Measurements from ENCODE around the gene TBC1D1. TPM values are rescaled to one million over a fixed set of nuclear protein-coding genes. Genes with fewer than 3 reads are reported as not detected.

TBC1D1 gene
- total and polyA plus RNA-seq, 2 of the 8 experiments (the other 6 are each of a cell fraction or from before 2014, with no cell fraction given) = 96.9 to 162 TPM

DNA sequence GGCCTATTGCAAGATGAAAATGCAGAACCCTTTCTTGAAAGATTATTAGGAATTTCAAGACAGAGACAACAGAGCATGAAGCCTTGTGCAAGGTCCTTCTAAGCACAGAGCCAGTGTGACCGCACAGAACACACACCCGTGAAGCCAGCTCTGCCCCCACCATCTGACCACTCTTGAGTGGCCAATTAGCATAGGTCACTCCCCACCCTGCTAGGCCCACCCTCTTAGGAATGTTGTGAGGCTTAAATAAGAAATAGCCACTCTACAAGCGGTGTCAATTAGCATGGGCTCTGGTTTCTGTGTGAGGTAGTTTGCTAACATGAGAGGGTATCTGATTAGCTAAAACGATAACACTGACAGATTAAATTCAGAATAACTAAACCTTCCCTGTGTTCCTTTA is 222.2 kb downstream of the TBC1D1 start:
- Histone ChIP-seq H2BK120ac (replicated peaks; ENCODE audit: low read depth, low read length) (no peak overlapping the region), H3K14ac (ENCODE audit: insufficient read length) (no peak overlapping the region), H3K36me3 (ENCODE audit: control insufficient read depth in 2 of 4, insufficient read depth in 4 of 4, low read length in 3 of 4) (peaks cover 0 to 18% (median 3%) of the 10 kb centered on the region in 4 experiments; a peak in 4 of 8 replicates), H3K18ac (ENCODE audit: extremely low read depth, low read length) (no peak overlapping the region), H3K4me2 (ENCODE audit: insufficient read depth in 1 of 2, low read depth in 2 of 2, low read length in 2 of 2) (0 out of 4 replicates have a peak overlapping the region, but pooled peaks of 1 of the 2 experiments have one; percentile 27), H3K27ac (ENCODE audit: low read depth, low read length) (no peak overlapping the region), H3K9ac (replicated peaks in 1 of 4; ENCODE audit: extremely low read depth in 1 of 4, low read depth in 3 of 4, low read length in 3 of 4) (no peak overlapping the region), H3K56ac (replicated peaks; ENCODE audit: insufficient read length, low read depth, low read length) (no peak overlapping the region), H2BK12ac (ENCODE audit: low read depth, low read length) (no peak overlapping the region), H3K9me3 (ENCODE audit: insufficient read depth in 2 of 2, low read depth in 1 of 2, low read length in 1 of 2) (no peaks in the 10 kb centered on the region), H3K27me3 (replicated peaks in 1 of 4; ENCODE audit: control insufficient read depth in 3 of 4, extremely low read depth in 1 of 4, insufficient read depth in 3 of 4, low read length in 3 of 4) (no peaks in the 10 kb centered on the region), H3K79me1 (ENCODE audit: low read depth, low read length) (no peaks in the 10 kb centered on the region), H3K4me3 (ENCODE audit: extremely low read depth in 1 of 4, insufficient read depth in 2 of 4, low read depth in 3 of 4, low read length in 4 of 4) (no peak overlapping the region), H3K23ac (ENCODE audit: insufficient read length) (no peak overlapping the region), H3K4me1 (replicated peaks in 1 of 4; ENCODE audit: control insufficient read depth in 3 of 4, insufficient read depth in 4 of 4, low read length in 3 of 4) (peaks cover 6 to 28% (median 15%) of the 10 kb centered on the region in 4 experiments; a peak in 5 of 7 replicates), H4K20me1 (replicated peaks in 1 of 2; ENCODE audit: control insufficient read depth in 1 of 2, insufficient read depth in 2 of 2, low read length in 2 of 2) (no peaks in the 10 kb centered on the region), H3K79me2 (ENCODE audit: control insufficient read depth in 1 of 2, insufficient read depth in 2 of 2, low read length in 2 of 2) (no peaks in the 10 kb centered on the region), H2BK20ac (ENCODE audit: low read length) (peak overlapping the region; percentile 88; the same call in 1 of the 2 replicates), H2BK15ac (ENCODE audit: low read length) (no peak overlapping the region; the same call in 1 of the 2 replicates), H3K23me2 (ENCODE audit: low read depth, low read length) (no peaks in the 10 kb centered on the region), H2AFZ (ENCODE audit: low read length) (no peak overlapping the region), H4K91ac (replicated peaks; ENCODE audit: insufficient read length, low read length) (no peak overlapping the region), H2BK5ac (ENCODE audit: low read depth, low read length) (peak overlapping the region; percentile 81; the same call in 1 of the 2 replicates), H4K5ac (ENCODE audit: insufficient read length, low read depth, low read length) (no peak overlapping the region), H2AK5ac (ENCODE audit: low read depth, low read length) (no peak overlapping the region), H4K8ac (ENCODE audit: extremely low read depth, insufficient read depth, low read length) (no peak overlapping the region), H3K4ac (replicated peaks; ENCODE audit: insufficient read length, low read depth, low read length) (no peak overlapping the region)
- FAIRE-seq (no peak), DNase-seq (ENCODE audit: low read depth in 1 of 2, low spot score in 2 of 2) (no peak)
- WGBS, 2 experiments (ENCODE audit: extremely low coverage in 1 of 2, insufficient coverage in 1 of 2, insufficient read length in 1 of 2, insufficient replicate concordance in 2 of 2, low coverage in 1 of 2, low lambda C conversion rate in 2 of 2, missing lambda C conversion rate in 1 of 2) = 63% methylated on average over 4 of the region's 4 CpGs; no CpG with 5 or more reads in 1 of the 2 experiments
- ChIA-PET CTCF (ENCODE audit: partially characterized antibody) (interaction anchor here (0.7 to 3.6 kb wide), 7 partner anchors 10 to 562 kb away, joined by 3 to 14 read pairs (median 3); no protein-coding TSS in a partner anchor), POLR2A (ENCODE audit: partially characterized antibody) (interaction anchor here (0.8 to 1.0 kb wide), 3 partner anchors 14 to 630 kb away, joined by 3 read pairs; no protein-coding TSS in a partner anchor)
- no peak for TF ChIP-seq POU5F1 (IDR thresholded peaks at IDR 0.05; ENCODE audit: low read depth, low read length)
- TF ChIP-seq USF2 (IDR thresholded peaks at IDR 0.05; ENCODE audit: low read length) = no peak
- no peak for TF ChIP-seq SP2 (IDR thresholded peaks at IDR 0.05; ENCODE audit: low read length)
- no peak for TF ChIP-seq SIN3A (conservative IDR thresholded peaks at IDR 0.05 in 1 of 2, IDR thresholded peaks at IDR 0.05 in 1 of 2; ENCODE audit: low read depth in 1 of 2, low read length in 2 of 2)
- no peak for TF ChIP-seq CTBP2 (IDR thresholded peaks at IDR 0.05; ENCODE audit: borderline replicate concordance, insufficient read depth, insufficient read length, low read length)
- no peak for TF ChIP-seq CBX5 (IDR thresholded peaks at IDR 0.05; ENCODE audit: low read depth, low read length)
- TF ChIP-seq, protein P1, sequence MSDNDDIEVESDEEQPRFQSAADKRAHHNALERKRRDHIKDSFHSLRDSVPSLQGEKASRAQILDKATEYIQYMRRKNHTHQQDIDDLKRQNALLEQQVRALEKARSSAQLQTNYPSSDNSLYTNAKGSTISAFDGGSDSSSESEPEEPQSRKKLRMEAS (IDR thresholded peaks at IDR 0.05) = no peak
- no peak for TF ChIP-seq SAP30 (IDR thresholded peaks at IDR 0.05; ENCODE audit: insufficient read depth, insufficient replicate concordance, low read length)
- no peak for TF ChIP-seq HDAC6 (IDR thresholded peaks at IDR 0.05; ENCODE audit: low read depth, low read length)
- no peak for TF ChIP-seq SUZ12 (IDR thresholded peaks at IDR 0.05; ENCODE audit: low read length)
- no peak for TF ChIP-seq KDM1A (IDR thresholded peaks at IDR 0.05; ENCODE audit: borderline replicate concordance, low read length)
- no peak for TF ChIP-seq BACH1 (IDR thresholded peaks at IDR 0.05; ENCODE audit: low read length)
